AG04450 (cell line): ENCODE measurements around the gene TMEM174. TPM values are rescaled to one million over a fixed set of nuclear protein-coding genes. Genes with fewer than 3 reads are reported as not detected.

Experiments
- CTCF ChIA-PET: fragments of 300-600, 350-600 bp; formaldehyde crosslinking; extraction: SDS; loops from one replicate; lab custom pipeline; 2022; ENCODE audit warnings: antibody characterized with exemption, inconsistent platforms; lab: Charles Lee
- POLR2A ChIA-PET: fragments of 350-600 bp; formaldehyde crosslinking; extraction: SDS; loops from one replicate; lab custom pipeline; 2021; ENCODE audit warnings: antibody characterized with exemption, inconsistent platforms; lab: Yijun Ruan, JAX
- DNase-seq: peaks from one replicate; pipeline ENCODE4 v3.0.0-alpha.2; 2011; ENCODE audit warnings: low read depth, low spot score
- H3K27ac ChIP-seq: one replicate; pipeline ENCODE4 v1.5.1; 2012; ENCODE audit warnings: low read depth, low read length, control low read depth
- H3K27me3 ChIP-seq: one replicate; pipeline ENCODE4 v1.6.0; 2012; ENCODE audit warnings: low read length; ENCODE audit not compliant: control insufficient read depth, insufficient read depth
- H3K4me3 ChIP-seq: 2 replicates; pipeline ENCODE4 v1.5.1; 2011; ENCODE audit warnings: mild to moderate bottlenecking, low read depth, low read length, control low read depth
- H3K9me3 ChIP-seq: 2 replicates; pipeline ENCODE4 v1.5.1; 2012; ENCODE audit warnings: low read length; ENCODE audit not compliant: control insufficient read depth, insufficient read depth
- polyA minus RNA-seq: library from RNA; depleted of rRNA, polyadenylated mRNA; stranded (reverse); fragments of >200 nt; gene quantifications from 2 replicates; pipeline ENCODE4 v1.2.3, GENCODE V29; 2011; rRNA and poly(A)+ RNA removed
- polyA plus RNA-seq: library from polyadenylated mRNA; depleted of rRNA; stranded (reverse); fragments of >200 nt; gene quantifications from 2 replicates; pipeline ENCODE4 v1.2.3, GENCODE V29; 2011; rRNA removed
- TF ChIP-seq, protein P1 (sequence below): IDR thresholded peaks from 2 replicates; pipeline ENCODE4 v1.5.1; 2011; ENCODE audit warnings: low read depth, low read length, control low read depth, inconsistent platforms

The TMEM174 gene, protein sequence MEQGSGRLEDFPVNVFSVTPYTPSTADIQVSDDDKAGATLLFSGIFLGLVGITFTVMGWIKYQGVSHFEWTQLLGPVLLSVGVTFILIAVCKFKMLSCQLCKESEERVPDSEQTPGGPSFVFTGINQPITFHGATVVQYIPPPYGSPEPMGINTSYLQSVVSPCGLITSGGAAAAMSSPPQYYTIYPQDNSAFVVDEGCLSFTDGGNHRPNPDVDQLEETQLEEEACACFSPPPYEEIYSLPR
- not detected in 2 replicates for polyA plus RNA-seq
- not detected in 2 replicates for polyA minus RNA-seq

DNA sequence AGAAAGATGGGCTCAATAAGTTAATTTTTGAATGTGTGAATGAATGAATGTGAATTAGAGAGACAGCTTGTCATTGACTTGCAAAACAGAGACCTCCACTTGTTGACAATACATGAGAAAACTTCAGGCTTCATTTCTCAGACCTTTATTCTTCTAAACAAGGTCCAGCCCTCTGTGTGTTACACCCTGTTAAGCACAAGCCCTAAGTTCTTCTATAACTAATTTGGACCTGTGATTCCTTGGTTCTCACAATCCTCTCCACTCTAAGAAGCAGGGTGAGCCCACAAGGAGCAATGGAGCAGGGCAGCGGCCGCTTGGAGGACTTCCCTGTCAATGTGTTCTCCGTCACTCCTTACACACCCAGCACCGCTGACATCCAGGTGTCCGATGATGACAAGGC is at the start of gene TMEM174:
Gene TMEM174, plus strand, starts transcription at position 243 of the 400 bp plus-strand sequence. Its CDS starts 51 bp downstream, at position 294.
- H3K4me3 ChIP-seq = no peak within 1 kb of the TSS
- CTCF ChIA-PET = interaction anchor here (1.0 to 1.2 kb wide), 2 partner anchors 9 to 43 kb away, joined by 3 to 6 read pairs; no protein-coding TSS in a partner anchor
- no peak for DNase-seq
- no peak within 1 kb of the TSS for H3K27ac ChIP-seq
- POLR2A ChIA-PET = interaction anchor here (0.6 kb wide), 1 partner anchor 35 kb away, joined by 4 read pairs; no protein-coding TSS in a partner anchor
- peaks cover 13% of the 10 kb centered on the region for H3K27me3 ChIP-seq
- TF ChIP-seq, protein P1, sequence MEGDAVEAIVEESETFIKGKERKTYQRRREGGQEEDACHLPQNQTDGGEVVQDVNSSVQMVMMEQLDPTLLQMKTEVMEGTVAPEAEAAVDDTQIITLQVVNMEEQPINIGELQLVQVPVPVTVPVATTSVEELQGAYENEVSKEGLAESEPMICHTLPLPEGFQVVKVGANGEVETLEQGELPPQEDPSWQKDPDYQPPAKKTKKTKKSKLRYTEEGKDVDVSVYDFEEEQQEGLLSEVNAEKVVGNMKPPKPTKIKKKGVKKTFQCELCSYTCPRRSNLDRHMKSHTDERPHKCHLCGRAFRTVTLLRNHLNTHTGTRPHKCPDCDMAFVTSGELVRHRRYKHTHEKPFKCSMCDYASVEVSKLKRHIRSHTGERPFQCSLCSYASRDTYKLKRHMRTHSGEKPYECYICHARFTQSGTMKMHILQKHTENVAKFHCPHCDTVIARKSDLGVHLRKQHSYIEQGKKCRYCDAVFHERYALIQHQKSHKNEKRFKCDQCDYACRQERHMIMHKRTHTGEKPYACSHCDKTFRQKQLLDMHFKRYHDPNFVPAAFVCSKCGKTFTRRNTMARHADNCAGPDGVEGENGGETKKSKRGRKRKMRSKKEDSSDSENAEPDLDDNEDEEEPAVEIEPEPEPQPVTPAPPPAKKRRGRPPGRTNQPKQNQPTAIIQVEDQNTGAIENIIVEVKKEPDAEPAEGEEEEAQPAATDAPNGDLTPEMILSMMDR = no peak
- H3K9me3 ChIP-seq = no peaks in the 10 kb centered on the region; the same call in 1 of the 2 replicates

DNA sequence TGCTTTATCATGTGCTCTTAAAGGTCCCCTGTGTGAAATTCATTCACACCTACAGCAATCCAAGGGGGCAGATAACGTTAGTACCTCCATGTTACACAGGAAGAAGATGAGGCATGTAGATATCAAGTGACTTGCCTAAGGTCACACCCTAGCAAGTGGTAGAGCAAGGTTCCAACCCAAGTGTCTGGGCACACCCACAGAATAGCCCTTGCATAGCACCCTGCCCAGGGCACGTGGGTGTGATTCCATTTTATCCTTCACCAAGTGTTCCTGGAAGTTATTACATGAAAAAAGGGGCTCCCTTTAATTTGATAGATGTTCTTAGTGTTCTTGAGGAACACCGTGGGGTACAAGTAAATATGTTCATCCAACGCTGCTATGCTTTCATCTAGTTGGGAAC is 47.7 kb upstream of the TMEM174 start:
- peaks cover 3% of the 10 kb centered on the region for H3K27me3 ChIP-seq
- no peaks in the 10 kb centered on the region; the same call in 1 of the 2 replicates for H3K9me3 ChIP-seq
- TF ChIP-seq, protein P1 = no peak
- ChIA-PET CTCF (interaction anchor here (1.1 kb wide), 1 partner anchor 76 kb away, joined by 3 read pairs; no protein-coding TSS in a partner anchor), POLR2A (no interaction called here)
- no peak overlapping the region for H3K27ac ChIP-seq
- DNase-seq = no peak
- H3K4me3 ChIP-seq = no peak overlapping the region

DNA sequence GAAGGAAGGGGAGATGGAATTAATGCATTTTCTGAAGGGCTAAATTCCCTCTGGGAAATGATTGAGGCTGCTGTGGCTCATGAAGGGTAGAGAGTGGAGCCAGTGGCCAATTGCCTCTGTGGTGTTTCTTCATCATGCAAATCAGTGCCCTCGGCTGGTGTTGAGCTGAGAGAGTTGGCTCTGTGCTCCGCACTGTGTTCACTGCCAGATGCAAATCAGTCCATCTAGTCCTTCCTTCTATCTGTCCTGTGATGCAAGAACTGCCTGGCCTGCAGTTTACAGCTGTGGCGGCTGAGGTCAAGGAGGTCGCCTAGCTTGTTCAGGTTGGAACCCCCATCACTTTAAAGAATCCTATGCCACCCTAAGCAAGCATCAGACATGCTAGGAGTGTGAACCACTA is 46.6 kb upstream of the TMEM174 start:
- H3K27me3 ChIP-seq = peaks cover 3% of the 10 kb centered on the region

DNA sequence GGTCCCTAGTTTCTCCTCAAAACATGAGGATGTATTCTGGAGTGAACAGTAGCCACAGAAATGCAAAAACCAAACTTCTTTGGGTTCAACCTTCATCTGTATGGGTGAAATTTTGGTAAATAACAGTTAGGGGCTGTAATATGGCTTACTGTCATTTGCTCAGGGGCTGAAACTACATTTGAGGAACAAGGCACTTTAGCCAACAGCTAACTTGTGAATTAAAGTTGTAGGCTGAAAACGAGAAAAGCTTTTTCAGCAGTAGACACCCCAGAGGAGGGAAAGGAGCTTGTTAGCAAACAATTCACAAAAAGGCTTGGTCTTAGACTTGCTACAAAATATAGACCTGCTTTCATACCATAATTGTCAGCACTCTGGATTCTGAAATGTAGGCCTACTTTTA is 46.0 kb upstream of the TMEM174 start:
- Histone ChIP-seq H3K4me3 (no peak overlapping the region), H3K27ac (no peak overlapping the region), H3K9me3 (no peaks in the 10 kb centered on the region; the same call in 1 of the 2 replicates), H3K27me3 (peaks cover 3% of the 10 kb centered on the region)
- no peak for DNase-seq
- POLR2A ChIA-PET = no interaction called here
- CTCF ChIA-PET = no interaction called here
- TF ChIP-seq, protein P1 = no peak

More for the DNA sequence above, 46.6 kb upstream of the TMEM174 start:
- ChIA-PET POLR2A (no interaction called here), CTCF (no interaction called here)
- no peaks in the 10 kb centered on the region; the same call in 1 of the 2 replicates for H3K9me3 ChIP-seq
- no peak overlapping the region for H3K4me3 ChIP-seq
- no peak for DNase-seq
- no peak overlapping the region for H3K27ac ChIP-seq
- TF ChIP-seq, protein P1 = no peak

DNA sequence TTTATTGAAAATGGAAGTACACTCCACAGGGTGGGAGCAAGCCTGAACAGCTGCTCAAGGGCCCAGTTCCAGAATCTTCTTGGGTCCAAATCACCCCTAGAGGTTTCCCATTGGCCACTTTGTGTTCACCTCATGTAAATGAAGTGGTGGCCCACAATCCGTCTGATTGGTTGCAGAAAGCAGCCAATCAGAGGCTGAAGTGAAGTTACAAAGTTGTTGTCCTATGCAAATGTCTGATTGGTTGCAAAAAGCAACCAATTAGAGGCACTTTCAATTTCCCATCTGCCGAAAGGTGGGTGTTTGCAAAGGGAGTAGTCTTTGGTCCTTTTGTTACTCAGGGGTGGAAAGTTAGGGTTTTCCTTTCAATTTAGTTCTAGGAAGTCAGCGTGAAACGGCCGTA is 43.9 kb upstream of the TMEM174 start:
- ChIA-PET POLR2A (no interaction called here), CTCF (no interaction called here)
- TF ChIP-seq, protein P1 = no peak
- Histone ChIP-seq H3K9me3 (no peaks in the 10 kb centered on the region), H3K27ac (no peak overlapping the region), H3K27me3 (peaks cover 3% of the 10 kb centered on the region), H3K4me3 (no peak overlapping the region)
- no peak for DNase-seq
